Measurements from ENCODE around the gene TTC22. TPM values are rescaled to one million over a fixed set of nuclear protein-coding genes. Genes with fewer than 3 reads are reported as not detected.

Gene TTC22
- total and polyA plus RNA-seq, 2 of the 4 experiments (the other 2 are of a cell fraction), result not detected

- 80% methylated on average over 1 of the region's 6 CpGs; no CpG with 5 or more reads in 1 of the 2 experiments for WGBS, 2 experiments (ENCODE audit: extremely low coverage in 2 of 2, insufficient read length in 1 of 2)
- no peak for TF ChIP-seq POLR2A (IDR thresholded peaks at IDR 0.05; ENCODE audit: low read depth, low read length)
- TF ChIP-seq MAZ (IDR thresholded peaks at IDR 0.05; ENCODE audit: borderline replicate concordance, low read depth, low read length), result no peak
- no peak for TF ChIP-seq MAFK (IDR thresholded peaks at IDR 0.05; ENCODE audit: low read depth, low read length)
- TF ChIP-seq MXI1 (IDR thresholded peaks at IDR 0.05; ENCODE audit: borderline replicate concordance, low read depth, low read length), result no peak
- TF ChIP-seq CHD1 (IDR thresholded peaks at IDR 0.05; ENCODE audit: low read depth, low read length), result no peak
- TF ChIP-seq SMC3 (IDR thresholded peaks at IDR 0.05; ENCODE audit: low read depth, low read length), result no peak
- TF ChIP-seq CEBPB (IDR thresholded peaks at IDR 0.05; ENCODE audit: low read depth, low read length), result no peak
- TF ChIP-seq, protein P1, sequence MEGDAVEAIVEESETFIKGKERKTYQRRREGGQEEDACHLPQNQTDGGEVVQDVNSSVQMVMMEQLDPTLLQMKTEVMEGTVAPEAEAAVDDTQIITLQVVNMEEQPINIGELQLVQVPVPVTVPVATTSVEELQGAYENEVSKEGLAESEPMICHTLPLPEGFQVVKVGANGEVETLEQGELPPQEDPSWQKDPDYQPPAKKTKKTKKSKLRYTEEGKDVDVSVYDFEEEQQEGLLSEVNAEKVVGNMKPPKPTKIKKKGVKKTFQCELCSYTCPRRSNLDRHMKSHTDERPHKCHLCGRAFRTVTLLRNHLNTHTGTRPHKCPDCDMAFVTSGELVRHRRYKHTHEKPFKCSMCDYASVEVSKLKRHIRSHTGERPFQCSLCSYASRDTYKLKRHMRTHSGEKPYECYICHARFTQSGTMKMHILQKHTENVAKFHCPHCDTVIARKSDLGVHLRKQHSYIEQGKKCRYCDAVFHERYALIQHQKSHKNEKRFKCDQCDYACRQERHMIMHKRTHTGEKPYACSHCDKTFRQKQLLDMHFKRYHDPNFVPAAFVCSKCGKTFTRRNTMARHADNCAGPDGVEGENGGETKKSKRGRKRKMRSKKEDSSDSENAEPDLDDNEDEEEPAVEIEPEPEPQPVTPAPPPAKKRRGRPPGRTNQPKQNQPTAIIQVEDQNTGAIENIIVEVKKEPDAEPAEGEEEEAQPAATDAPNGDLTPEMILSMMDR (conservative IDR thresholded peaks at IDR 0.05; ENCODE audit: low read depth, low read length), result no peak
- TF ChIP-seq BHLHE40 (IDR thresholded peaks at IDR 0.05; ENCODE audit: low read depth, low read length), result no peak
- no peak for TF ChIP-seq RCOR1 (IDR thresholded peaks at IDR 0.05; ENCODE audit: insufficient replicate concordance, low read length)
- no peak for TF ChIP-seq ELK1 (IDR thresholded peaks at IDR 0.05; ENCODE audit: borderline replicate concordance, low read depth, low read length)
- no peak for TF ChIP-seq RAD21 (IDR thresholded peaks at IDR 0.05; ENCODE audit: low read length)
- no peak for TF ChIP-seq FOS (IDR thresholded peaks at IDR 0.05; ENCODE audit: low read depth, low read length)
- TF ChIP-seq NFE2L2 (IDR thresholded peaks at IDR 0.05; ENCODE audit: low read depth, low read length), result no peak
- TF ChIP-seq, protein P2, sequence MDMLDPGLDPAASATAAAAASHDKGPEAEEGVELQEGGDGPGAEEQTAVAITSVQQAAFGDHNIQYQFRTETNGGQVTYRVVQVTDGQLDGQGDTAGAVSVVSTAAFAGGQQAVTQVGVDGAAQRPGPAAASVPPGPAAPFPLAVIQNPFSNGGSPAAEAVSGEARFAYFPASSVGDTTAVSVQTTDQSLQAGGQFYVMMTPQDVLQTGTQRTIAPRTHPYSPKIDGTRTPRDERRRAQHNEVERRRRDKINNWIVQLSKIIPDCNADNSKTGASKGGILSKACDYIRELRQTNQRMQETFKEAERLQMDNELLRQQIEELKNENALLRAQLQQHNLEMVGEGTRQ (IDR thresholded peaks at IDR 0.05; ENCODE audit: low read depth, low read length), result no peak
- TF ChIP-seq RFX5 (IDR thresholded peaks at IDR 0.05; ENCODE audit: low read depth, low read length), result no peak
- CTCF ChIA-PET, result no interaction called here
Measured at GRCh38 chr1:54816130-54816529, 15.0 kb upstream of the TTC22 start.

More at GRCh38 chr1:54816130-54816529, 15.0 kb upstream of the TTC22 start:
- H3K4me2 ChIP-seq (ENCODE audit: low read depth, low read length), result no peak overlapping the region
- H2AK9ac ChIP-seq (replicated peaks; ENCODE audit: low read depth, low read length, poor library complexity), result no peak overlapping the region
- no peak overlapping the region for H2BK120ac ChIP-seq (ENCODE audit: low read depth, low read length)
- H3K9ac ChIP-seq (ENCODE audit: low read depth, low read length), result no peak overlapping the region
- H2BK5ac ChIP-seq (ENCODE audit: low read depth, low read length, poor library complexity, severe bottlenecking), result no peak overlapping the region
- no peak overlapping the region for H3K18ac ChIP-seq (ENCODE audit: low read depth, low read length)
- no peak overlapping the region for H2AFZ ChIP-seq (replicated peaks; ENCODE audit: low read length, poor library complexity)
- H3K79me1 ChIP-seq (ENCODE audit: low read depth in 1 of 2, low read length in 2 of 2), result no peaks in the 10 kb centered on the region
- no peak overlapping the region for H3K23ac ChIP-seq (ENCODE audit: low read depth, low read length)
- H4K5ac ChIP-seq (ENCODE audit: low read depth, low read length), result no peak overlapping the region
- H3K56ac ChIP-seq (ENCODE audit: extremely low read depth, insufficient read depth, low read length), result no peak overlapping the region
- H3K9me3 ChIP-seq (ENCODE audit: control insufficient read depth, insufficient read depth, low read length), result no peaks in the 10 kb centered on the region
- no peak for ATAC-seq (ENCODE audit: low read depth)
- no peak overlapping the region for H2BK20ac ChIP-seq (ENCODE audit: low read depth, low read length)
- no peak overlapping the region for H3K27ac ChIP-seq (ENCODE audit: insufficient read depth, low read length)
- no peak overlapping the region for H3K14ac ChIP-seq (replicated peaks; ENCODE audit: low read depth, low read length)
- dilution Hi-C loops (cut with HindIII; ENCODE audit: low sequenced_read_pairs, unreplicated experiment), result no loop called here
- BruUV-seq (replicated peaks), result no TSS peak
- no peak overlapping the region for H2BK15ac ChIP-seq (ENCODE audit: low read depth, low read length)
- H4K8ac ChIP-seq (ENCODE audit: low read depth in 2 of 2, low read length in 2 of 2), result no peak overlapping the region
- H4K91ac ChIP-seq (ENCODE audit: insufficient read depth, low read depth, low read length), result no peak overlapping the region
- no peak overlapping the region for H2AK5ac ChIP-seq (ENCODE audit: low read depth, low read length)
- H3K4ac ChIP-seq (ENCODE audit: low read depth, low read length), result no peak overlapping the region
- intact Hi-C loops (cut with micrococcal nuclease), result loop anchor here (10.0 kb wide), 2 partner anchors 741 to 961 kb away; no protein-coding TSS in a partner anchor
- in situ Hi-C loops (cut with MboI; ENCODE audit: low sequenced_read_pairs), result loop anchor here (10.0 kb wide), 1 partner anchor 141 kb away; no protein-coding TSS in a partner anchor
- POLR2A ChIA-PET (ENCODE audit: unreplicated experiment), result no interaction called here
- H3K9me1 ChIP-seq (ENCODE audit: insufficient read depth, low read length), result no peaks in the 10 kb centered on the region
- no peaks in the 10 kb centered on the region for H3K4me1 ChIP-seq (ENCODE audit: control insufficient read depth, insufficient read depth, low read length)
- H4K20me1 ChIP-seq (ENCODE audit: insufficient read depth, low read length), result no peaks in the 10 kb centered on the region
- H3K4me3 ChIP-seq (ENCODE audit: insufficient read depth, low read depth, low read length), result no peak overlapping the region
- no peak for DNase-seq
- peaks cover 62% of the 10 kb centered on the region for H3K27me3 ChIP-seq (ENCODE audit: control insufficient read depth, insufficient read depth, low read length)
- H3K36me3 ChIP-seq (ENCODE audit: control insufficient read depth, insufficient read depth, low read length), result no peaks in the 10 kb centered on the region

Data from IMR-90 (cell line).